ENCODE data around the gene HSD11B2.

HSD11B2 gene

GRCh38 chr16:67477960-67478554 lies 47.1 kb downstream of the HSD11B2 start:
- Histone ChIP-seq H3K36me3 (ENCODE audit: control insufficient read depth in 1 of 2, insufficient read depth in 2 of 2, low read length in 2 of 2) (no peaks in the 10 kb centered on the region), H4K12ac (ENCODE audit: low read depth, low read length) (no peak overlapping the region), H3K23ac (ENCODE audit: low read length) (no peak overlapping the region), H4K8ac (ENCODE audit: low read depth, low read length) (no peak overlapping the region), H2BK120ac (ENCODE audit: insufficient read depth, low read length, poor library complexity) (no peak overlapping the region), H2AK5ac (ENCODE audit: low read length) (no peak overlapping the region), H3K9me3 (ENCODE audit: insufficient read depth, low read depth, low read length) (peaks cover 2% of the 10 kb centered on the region), H3K79me1 (ENCODE audit: low read length) (peaks cover 6% of the 10 kb centered on the region), H3K4me2 (ENCODE audit: low read length) (no peak overlapping the region), H3K18ac (ENCODE audit: low read length) (no peak overlapping the region), H2BK12ac (ENCODE audit: low read length) (no peak overlapping the region), H4K91ac (ENCODE audit: low read depth, low read length) (no peak overlapping the region), H2AFZ (ENCODE audit: insufficient read depth, low read length, poor library complexity) (no peak overlapping the region), H3K4ac (ENCODE audit: low read depth, low read length) (no peak overlapping the region), H3K27ac (ENCODE audit: low read depth, low read length) (no peak overlapping the region), H3K4me1 (ENCODE audit: control insufficient read depth in 1 of 2, insufficient read depth in 2 of 2, low read length in 2 of 2) (peaks cover 5 to 6% of the 10 kb centered on the region in 2 experiments), H3K27me3 (ENCODE audit: insufficient read depth, low read length) (no peaks in the 10 kb centered on the region), H3K4me3 (ENCODE audit: low read depth, low read length) (no peak overlapping the region), H2BK5ac (ENCODE audit: low read depth, low read length, poor library complexity) (no peak overlapping the region), H3K14ac (ENCODE audit: low read length) (no peak overlapping the region), H3K9ac (ENCODE audit: low read length) (no peak overlapping the region), H3K79me2 (ENCODE audit: control insufficient read depth, insufficient read depth, low read length, poor library complexity) (peaks cover 9% of the 10 kb centered on the region)
- no CpG with 5 or more reads among the region's 8 CpGs for WGBS (ENCODE audit: extremely low coverage, insufficient coverage, insufficient read length)
- peak in 1 of 2 donors; percentile 16 for DNase-seq

- Histone ChIP-seq H2BK120ac (ENCODE audit: insufficient read depth, low read length, poor library complexity) (peak within 1 kb of the TSS; percentile 12), H2BK12ac (ENCODE audit: low read length) (peak within 1 kb of the TSS; percentile 38), H2AFZ (ENCODE audit: insufficient read depth, low read length, poor library complexity) (peak within 1 kb of the TSS; percentile 87), H3K27me3 (ENCODE audit: insufficient read depth, low read length) (no peaks in the 10 kb centered on the region), H2AK5ac (ENCODE audit: low read length) (peak within 1 kb of the TSS; percentile 58), H3K79me1 (ENCODE audit: low read length) (peaks cover 6% of the 10 kb centered on the region), H3K4me3 (ENCODE audit: low read depth, low read length) (peak within 1 kb of the TSS; percentile 100), H3K4me1 (ENCODE audit: control insufficient read depth in 1 of 2, insufficient read depth in 2 of 2, low read length in 2 of 2) (peaks cover 5 to 6% of the 10 kb centered on the region in 2 experiments), H3K4ac (ENCODE audit: low read depth, low read length) (peak within 1 kb of the TSS; percentile 49), H3K14ac (ENCODE audit: low read length) (peak within 1 kb of the TSS; percentile 77), H3K4me2 (ENCODE audit: low read length) (peak within 1 kb of the TSS; percentile 96), H4K12ac (ENCODE audit: low read depth, low read length) (peak within 1 kb of the TSS; percentile 57), H3K18ac (ENCODE audit: low read length) (peak within 1 kb of the TSS; percentile 43), H3K23ac (ENCODE audit: low read length) (no peak within 1 kb of the TSS), H2BK5ac (ENCODE audit: low read depth, low read length, poor library complexity) (peak within 1 kb of the TSS; percentile 42), H3K9ac (ENCODE audit: low read length) (peak within 1 kb of the TSS; percentile 96), H3K9me3 (ENCODE audit: insufficient read depth, low read depth, low read length) (peaks cover 2% of the 10 kb centered on the region), H4K91ac (ENCODE audit: low read depth, low read length) (peak within 1 kb of the TSS; percentile 64), H4K8ac (ENCODE audit: low read depth, low read length) (peak within 1 kb of the TSS; percentile 92), H3K27ac (ENCODE audit: low read depth, low read length) (peak within 1 kb of the TSS; percentile 77), H3K36me3 (ENCODE audit: control insufficient read depth in 1 of 2, insufficient read depth in 2 of 2, low read length in 2 of 2) (no peaks in the 10 kb centered on the region), H3K79me2 (ENCODE audit: control insufficient read depth, insufficient read depth, low read length, poor library complexity) (peaks cover 9% of the 10 kb centered on the region)
- DNase-seq = peak; percentile 99 to 100
- no CpG with 5 or more reads among the region's 57 CpGs for WGBS (ENCODE audit: extremely low coverage, insufficient coverage, insufficient read length)
Observed at GRCh38 chr16:67480833-67481560, 50.1 kb downstream of the HSD11B2 start, which contains the start of gene ATP6V0D1. Gene ATP6V0D1 (minus strand): TSS chr16:67481157. CDS start chr16:67481086, 71 bp downstream.

- no CpG with 5 or more reads among the region's 17 CpGs for whole genome bisulfite sequencing (ENCODE audit: extremely low coverage, insufficient coverage, insufficient read length)
- H2AFZ ChIP-seq (ENCODE audit: insufficient read depth, low read length, poor library complexity) = peak overlapping the region; percentile 74
- H3K18ac ChIP-seq (ENCODE audit: low read length) = peak overlapping the region; percentile 14
- H3K4me1 ChIP-seq (ENCODE audit: control insufficient read depth in 1 of 2, insufficient read depth in 2 of 2, low read length in 2 of 2) = peaks cover 5 to 6% of the 10 kb centered on the region in 2 experiments
- H3K79me2 ChIP-seq (ENCODE audit: control insufficient read depth, insufficient read depth, low read length, poor library complexity) = peaks cover 9% of the 10 kb centered on the region
- no peak overlapping the region for H2BK120ac ChIP-seq (ENCODE audit: insufficient read depth, low read length, poor library complexity)
- no peak overlapping the region for H3K9ac ChIP-seq (ENCODE audit: low read length)
- no peak overlapping the region for H3K27ac ChIP-seq (ENCODE audit: low read depth, low read length)
- H2BK5ac ChIP-seq (ENCODE audit: low read depth, low read length, poor library complexity) = no peak overlapping the region
- peak overlapping the region; percentile 57 for H4K12ac ChIP-seq (ENCODE audit: low read depth, low read length)
- DNase-seq = peak in 1 of 2 donors; percentile 12
- peak overlapping the region; percentile 38 for H2BK12ac ChIP-seq (ENCODE audit: low read length)
- H3K4ac ChIP-seq (ENCODE audit: low read depth, low read length) = peak overlapping the region; percentile 4
- peak overlapping the region; percentile 60 for H3K4me2 ChIP-seq (ENCODE audit: low read length)
- H3K27me3 ChIP-seq (ENCODE audit: insufficient read depth, low read length) = no peaks in the 10 kb centered on the region
- H3K36me3 ChIP-seq (ENCODE audit: control insufficient read depth in 1 of 2, insufficient read depth in 2 of 2, low read length in 2 of 2) = no peaks in the 10 kb centered on the region
- peaks cover 6% of the 10 kb centered on the region for H3K79me1 ChIP-seq (ENCODE audit: low read length)
- H3K23ac ChIP-seq (ENCODE audit: low read length) = no peak overlapping the region
- peak overlapping the region; percentile 32 for H3K4me3 ChIP-seq (ENCODE audit: low read depth, low read length)
- peak overlapping the region; percentile 77 for H3K14ac ChIP-seq (ENCODE audit: low read length)
- peaks cover 2% of the 10 kb centered on the region for H3K9me3 ChIP-seq (ENCODE audit: insufficient read depth, low read depth, low read length)
- peak overlapping the region; percentile 64 for H4K91ac ChIP-seq (ENCODE audit: low read depth, low read length)
- peak overlapping the region; percentile 92 for H4K8ac ChIP-seq (ENCODE audit: low read depth, low read length)
- peak overlapping the region; percentile 58 for H2AK5ac ChIP-seq (ENCODE audit: low read length)
Observed at GRCh38 chr16:67481561-67482232, 50.8 kb downstream of the HSD11B2 start.

- no peak overlapping the region for H2BK120ac ChIP-seq (ENCODE audit: insufficient read depth, low read length, poor library complexity)
- H3K4me2 ChIP-seq (ENCODE audit: low read length) = no peak overlapping the region
- no CpG with 5 or more reads among the region's 25 CpGs for WGBS (ENCODE audit: extremely low coverage, insufficient coverage, insufficient read length)
- no peaks in the 10 kb centered on the region for H3K36me3 ChIP-seq (ENCODE audit: control insufficient read depth in 1 of 2, insufficient read depth in 2 of 2, low read length in 2 of 2)
- peaks cover 2% of the 10 kb centered on the region for H3K9me3 ChIP-seq (ENCODE audit: insufficient read depth, low read depth, low read length)
- H3K27me3 ChIP-seq (ENCODE audit: insufficient read depth, low read length) = no peaks in the 10 kb centered on the region
- DNase-seq = no peak
- peak overlapping the region; percentile 51 for H4K8ac ChIP-seq (ENCODE audit: low read depth, low read length)
- H3K27ac ChIP-seq (ENCODE audit: low read depth, low read length) = no peak overlapping the region
- H2AFZ ChIP-seq (ENCODE audit: insufficient read depth, low read length, poor library complexity) = no peak overlapping the region
- H3K18ac ChIP-seq (ENCODE audit: low read length) = no peak overlapping the region
- no peak overlapping the region for H3K9ac ChIP-seq (ENCODE audit: low read length)
- peaks cover 6% of the 10 kb centered on the region for H3K79me1 ChIP-seq (ENCODE audit: low read length)
- no peak overlapping the region for H3K4ac ChIP-seq (ENCODE audit: low read depth, low read length)
- H3K4me3 ChIP-seq (ENCODE audit: low read depth, low read length) = no peak overlapping the region
- H3K14ac ChIP-seq (ENCODE audit: low read length) = no peak overlapping the region
- no peak overlapping the region for H2BK12ac ChIP-seq (ENCODE audit: low read length)
- no peak overlapping the region for H4K91ac ChIP-seq (ENCODE audit: low read depth, low read length)
- H3K79me2 ChIP-seq (ENCODE audit: control insufficient read depth, insufficient read depth, low read length, poor library complexity) = peaks cover 9% of the 10 kb centered on the region
- no peak overlapping the region for H4K12ac ChIP-seq (ENCODE audit: low read depth, low read length)
- no peak overlapping the region for H2AK5ac ChIP-seq (ENCODE audit: low read length)
- H3K4me1 ChIP-seq (ENCODE audit: control insufficient read depth in 1 of 2, insufficient read depth in 2 of 2, low read length in 2 of 2) = peaks cover 5 to 6% of the 10 kb centered on the region in 2 experiments
- H2BK5ac ChIP-seq (ENCODE audit: low read depth, low read length, poor library complexity) = no peak overlapping the region
- H3K23ac ChIP-seq (ENCODE audit: low read length) = no peak overlapping the region
Observed at GRCh38 chr16:67482233-67482924, 51.5 kb downstream of the HSD11B2 start.

Data from trophoblast cell (in vitro differentiated cells and primary cell).